Stimulated activated CD4-positive, alpha-beta T cell treated with anti-CD3 and anti-CD28 coated beads, Interleukin-1b, Interleukin-23, amount 100 ng/mL, for 24 hours (primary cell): ENCODE data around the gene CD48.

Source experiments
- DNase-seq, 4 experiments: peaks; one replicate each; pipeline ENCODE4 v3.0.0-alpha.2; 2020; ENCODE audit warnings: low read depth in 4 of 4, low spot score in 1 of 4

CD48 gene

GRCh38 chr1:160636076-160636475 is 75.5 kb downstream of the CD48 start:
- no peak for DNase-seq

- no peak for DNase-seq
Measured at GRCh38 chr1:160634543-160635491, 76.8 kb downstream of the CD48 start.

DNA sequence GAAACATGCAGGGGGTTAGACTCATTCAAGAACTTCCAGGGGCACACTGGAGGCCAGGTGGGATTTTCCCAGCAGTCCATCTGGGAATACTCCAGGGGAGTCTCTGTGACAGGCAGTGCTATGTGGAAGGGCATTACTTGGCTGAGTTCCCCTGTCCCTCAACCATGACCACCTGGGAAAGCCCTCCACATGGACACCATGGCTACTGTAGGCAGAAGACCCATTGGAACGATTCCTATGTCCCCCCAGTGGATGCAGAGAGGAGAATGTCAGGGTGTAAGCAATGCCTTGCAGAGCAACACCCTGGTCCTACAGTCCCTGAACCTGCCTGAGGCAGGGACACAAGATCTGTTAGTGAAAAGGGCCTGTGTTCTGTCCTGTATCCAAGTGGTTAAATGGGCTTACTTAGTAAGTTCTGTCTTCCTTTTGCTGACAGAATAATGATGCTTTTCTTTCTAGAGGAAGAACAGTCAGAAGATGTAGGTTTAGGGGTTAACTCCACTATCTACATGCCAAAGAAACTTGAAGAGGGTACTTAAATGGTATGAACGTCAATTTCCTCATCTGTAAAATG is 78.2 kb downstream of the CD48 start:
- DNase-seq = no peak

- DNase-seq = no peak
Measured at GRCh38 chr1:160631983-160632625, 79.5 kb downstream of the CD48 start.

DNA sequence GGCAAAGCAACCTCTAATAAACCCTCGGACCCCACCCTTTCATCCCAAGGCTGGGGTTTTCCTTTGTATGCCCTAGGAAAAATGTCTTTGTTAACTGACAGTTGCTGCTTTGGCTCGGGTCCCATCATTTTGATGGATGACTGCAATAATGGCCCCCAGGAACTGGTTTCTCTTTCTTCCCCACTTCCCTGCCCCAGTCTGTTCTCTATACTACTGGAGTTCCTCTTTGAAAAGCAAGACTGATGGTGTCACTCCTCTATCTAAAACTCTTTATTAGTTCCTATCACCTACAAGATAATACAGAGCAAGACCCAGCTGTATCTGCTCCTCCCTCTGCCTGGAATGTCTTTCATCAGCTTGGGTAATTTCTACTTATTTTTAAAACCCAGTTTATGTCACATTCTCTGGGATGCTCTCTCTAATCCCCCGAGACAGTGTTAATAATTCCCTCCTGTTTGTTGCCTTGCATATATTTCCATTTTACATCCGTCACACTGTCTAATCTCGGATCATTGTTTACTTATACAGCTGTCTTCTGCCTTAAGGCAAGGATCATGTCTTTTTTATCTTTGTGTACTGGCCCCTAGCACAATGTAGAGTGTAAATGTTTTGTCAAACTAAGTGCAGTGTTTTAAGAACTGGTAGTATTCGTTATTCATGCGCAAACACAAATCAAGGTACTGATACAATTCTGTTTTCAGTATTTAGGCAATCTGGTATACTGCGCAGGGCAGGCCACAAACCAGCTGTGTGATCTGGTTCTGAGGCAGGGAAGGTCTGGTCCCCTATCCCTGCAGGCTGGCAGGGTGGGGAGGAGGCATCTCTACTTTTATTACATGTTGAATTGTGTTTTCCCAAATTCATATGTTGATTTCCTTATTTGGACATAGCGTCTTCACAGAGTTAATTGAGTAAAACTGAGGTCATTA is 80.8 kb downstream of the CD48 start:
- no peak for DNase-seq

- no peak for DNase-seq
Measured at GRCh38 chr1:160629286-160630210, 82.1 kb downstream of the CD48 start.

- DNase-seq = no peak
Measured at GRCh38 chr1:160628799-160629263, 82.8 kb downstream of the CD48 start.
